ENCODE data around the gene SEMA3E. TPM values are rescaled to one million over a fixed set of nuclear protein-coding genes. Genes with fewer than 3 reads are reported as not detected.
A peak's percentile ranks its signal among the peaks of the same experiment; 100 is the strongest.

SEMA3E gene
- polyA plus RNA-seq, 1 donor from 2014 or later, result 0.98 TPM

- TF ChIP-seq EZH2 (IDR thresholded peaks at IDR 0.05; ENCODE audit: borderline replicate concordance, insufficient read depth, low read length, poor library complexity, severe bottlenecking), result no peak
- TF ChIP-seq EP300 (conservative IDR thresholded peaks at IDR 0.05; ENCODE audit: poor library complexity, severe bottlenecking), result no peak
- TF ChIP-seq TAF1 (IDR thresholded peaks at IDR 0.05; ENCODE audit: low read depth), result no peak
- Histone ChIP-seq H3K4me2 (ENCODE audit: low read length) (no peak overlapping the region), H4K20me1 (ENCODE audit: insufficient read depth) (no peaks in the 10 kb centered on the region), H3K79me2 (replicated peaks; ENCODE audit: insufficient read depth, low read length) (no peaks in the 10 kb centered on the region), H3K4me3 (ENCODE audit: low read length) (no peak overlapping the region), H3K9me2 (ENCODE audit: insufficient read depth, low read length) (no peaks in the 10 kb centered on the region), H3K9ac (ENCODE audit: low read length) (no peak overlapping the region), H3K27ac (ENCODE audit: low read length) (no peak overlapping the region), H3F3A (ENCODE audit: insufficient read depth, low read length, poor library complexity, severe bottlenecking) (no peaks in the 10 kb centered on the region), H2AFZ (ENCODE audit: low read depth, low read length) (no peak overlapping the region), H3K27me3 (ENCODE audit: insufficient read depth, low read depth, low read length) (no peaks in the 10 kb centered on the region), H3K36me3 (ENCODE audit: insufficient read depth, low read length) (no peaks in the 10 kb centered on the region), H3K9me3 (ENCODE audit: low read length) (no peaks in the 10 kb centered on the region)
These were observed 254.2 kb downstream of the SEMA3E start for GRCh38 chr7:83394776-83395175.

DNA sequence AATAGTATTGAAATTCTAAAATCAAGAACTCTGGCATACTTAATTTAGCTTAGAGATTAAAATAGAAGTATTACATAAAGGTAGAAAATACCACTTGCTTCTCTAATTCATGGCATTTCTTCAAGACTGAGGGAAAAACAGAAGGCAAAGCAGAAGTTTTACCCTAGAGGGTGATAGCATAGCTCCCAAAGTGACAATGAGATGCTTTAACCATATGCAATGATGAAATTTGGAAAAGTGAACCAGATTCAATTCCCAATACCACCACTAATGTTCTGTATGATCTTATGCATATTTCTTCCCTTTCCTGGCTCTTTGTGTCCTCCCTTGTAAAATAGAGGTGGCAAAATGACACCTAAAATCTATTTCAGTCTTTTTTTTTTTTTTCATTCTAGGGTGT lies 260.5 kb downstream of the SEMA3E start:
- Histone ChIP-seq H3K9me2 (ENCODE audit: insufficient read depth, low read length) (no peaks in the 10 kb centered on the region), H3F3A (ENCODE audit: insufficient read depth, low read length, poor library complexity, severe bottlenecking) (no peaks in the 10 kb centered on the region), H3K4me2 (ENCODE audit: low read length) (no peak overlapping the region), H3K9ac (ENCODE audit: low read length) (no peak overlapping the region), H3K79me2 (replicated peaks; ENCODE audit: insufficient read depth, low read length) (no peaks in the 10 kb centered on the region), H3K4me3 (ENCODE audit: low read length) (no peak overlapping the region), H3K36me3 (ENCODE audit: insufficient read depth, low read length) (no peaks in the 10 kb centered on the region), H3K27me3 (ENCODE audit: insufficient read depth, low read depth, low read length) (no peaks in the 10 kb centered on the region), H2AFZ (ENCODE audit: low read depth, low read length) (no peak overlapping the region), H3K9me3 (ENCODE audit: low read length) (no peaks in the 10 kb centered on the region), H4K20me1 (ENCODE audit: insufficient read depth) (no peaks in the 10 kb centered on the region), H3K27ac (ENCODE audit: low read length) (no peak overlapping the region)
- TF ChIP-seq TAF1 (IDR thresholded peaks at IDR 0.05; ENCODE audit: low read depth), result no peak
- no peak for TF ChIP-seq EP300 (conservative IDR thresholded peaks at IDR 0.05; ENCODE audit: poor library complexity, severe bottlenecking)
- TF ChIP-seq SMC3 (conservative IDR thresholded peaks at IDR 0.05; ENCODE audit: poor library complexity), result no peak
- no peak for TF ChIP-seq RAD21 (conservative IDR thresholded peaks at IDR 0.05)
- TF ChIP-seq MXI1 (conservative IDR thresholded peaks at IDR 0.05; ENCODE audit: poor library complexity, severe bottlenecking), result no peak
- TF ChIP-seq REST (IDR thresholded peaks at IDR 0.05; ENCODE audit: borderline replicate concordance), result no peak

DNA sequence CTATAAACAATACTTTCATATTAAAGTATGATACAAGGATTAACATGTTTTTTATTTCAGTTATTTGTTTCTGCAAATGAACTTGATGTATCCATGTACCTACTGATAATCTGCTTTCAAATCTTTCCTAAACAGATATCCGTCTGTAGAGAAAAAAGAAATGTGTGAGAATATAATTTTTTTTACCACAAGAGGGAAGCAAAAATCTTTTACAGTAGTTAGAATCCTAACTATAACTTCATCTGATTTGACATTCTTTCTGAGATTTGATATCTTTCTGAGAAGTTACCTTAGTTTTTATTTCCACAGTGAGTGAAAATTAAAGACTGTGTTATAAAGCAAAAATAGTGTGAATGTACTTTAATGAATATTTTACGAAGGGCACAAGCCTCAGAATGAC lies 282.3 kb downstream of the SEMA3E start:
- H4K20me1 ChIP-seq (ENCODE audit: insufficient read depth), result no peaks in the 10 kb centered on the region

More for the DNA sequence above, 282.3 kb downstream of the SEMA3E start:
- TF ChIP-seq, protein P1, sequence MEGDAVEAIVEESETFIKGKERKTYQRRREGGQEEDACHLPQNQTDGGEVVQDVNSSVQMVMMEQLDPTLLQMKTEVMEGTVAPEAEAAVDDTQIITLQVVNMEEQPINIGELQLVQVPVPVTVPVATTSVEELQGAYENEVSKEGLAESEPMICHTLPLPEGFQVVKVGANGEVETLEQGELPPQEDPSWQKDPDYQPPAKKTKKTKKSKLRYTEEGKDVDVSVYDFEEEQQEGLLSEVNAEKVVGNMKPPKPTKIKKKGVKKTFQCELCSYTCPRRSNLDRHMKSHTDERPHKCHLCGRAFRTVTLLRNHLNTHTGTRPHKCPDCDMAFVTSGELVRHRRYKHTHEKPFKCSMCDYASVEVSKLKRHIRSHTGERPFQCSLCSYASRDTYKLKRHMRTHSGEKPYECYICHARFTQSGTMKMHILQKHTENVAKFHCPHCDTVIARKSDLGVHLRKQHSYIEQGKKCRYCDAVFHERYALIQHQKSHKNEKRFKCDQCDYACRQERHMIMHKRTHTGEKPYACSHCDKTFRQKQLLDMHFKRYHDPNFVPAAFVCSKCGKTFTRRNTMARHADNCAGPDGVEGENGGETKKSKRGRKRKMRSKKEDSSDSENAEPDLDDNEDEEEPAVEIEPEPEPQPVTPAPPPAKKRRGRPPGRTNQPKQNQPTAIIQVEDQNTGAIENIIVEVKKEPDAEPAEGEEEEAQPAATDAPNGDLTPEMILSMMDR (IDR thresholded peaks at IDR 0.05; ENCODE audit: poor library complexity, severe bottlenecking), result peak; percentile 56
- TF ChIP-seq SMC3 (conservative IDR thresholded peaks at IDR 0.05; ENCODE audit: poor library complexity) (peak; percentile 66), RAD21 (conservative IDR thresholded peaks at IDR 0.05) (peak; percentile 62), EP300 (conservative IDR thresholded peaks at IDR 0.05; ENCODE audit: poor library complexity, severe bottlenecking) (no peak)
- Histone ChIP-seq H3K36me3 (ENCODE audit: insufficient read depth, low read length) (no peaks in the 10 kb centered on the region), H2AFZ (ENCODE audit: low read depth, low read length) (no peak overlapping the region), H3K79me2 (replicated peaks; ENCODE audit: insufficient read depth, low read length) (no peaks in the 10 kb centered on the region), H3K9me3 (ENCODE audit: low read length) (no peaks in the 10 kb centered on the region), H3F3A (ENCODE audit: insufficient read depth, low read length, poor library complexity, severe bottlenecking) (no peaks in the 10 kb centered on the region), H3K4me2 (ENCODE audit: low read length) (no peak overlapping the region), H3K27ac (ENCODE audit: low read length) (no peak overlapping the region), H3K9ac (ENCODE audit: low read length) (no peak overlapping the region), H3K4me3 (ENCODE audit: low read length) (no peak overlapping the region), H3K9me2 (ENCODE audit: insufficient read depth, low read length) (no peaks in the 10 kb centered on the region), H3K27me3 (ENCODE audit: insufficient read depth, low read depth, low read length) (no peaks in the 10 kb centered on the region)

All from neural cell (in vitro differentiated cells).